WERI-Rb-1 (cell line): ENCODE data around the gene INPP4B.

Experiments
- DNase-seq: peaks from one replicate; pipeline ENCODE4 v3.0.0-alpha.2; 2020
- H3K27ac ChIP-seq: fragments of 250-450 bp; sonication (Bioruptor Pico); 2 replicates; pipeline ENCODE4 v1.5.1; 2020; ENCODE audit warnings: mild to moderate bottlenecking, moderate library complexity
- H3K27me3 ChIP-seq: fragments of 250-450 bp; sonication (Bioruptor Pico); 2 replicates; pipeline ENCODE4 v1.5.1; 2021; ENCODE audit warnings: mild to moderate bottlenecking, low read depth, moderate library complexity; ENCODE audit not compliant: insufficient read depth, severe bottlenecking
- H3K36me3 ChIP-seq: fragments of 250-450 bp; sonication (Bioruptor Pico); 2 replicates; pipeline ENCODE4 v1.5.1; 2020; ENCODE audit warnings: mild to moderate bottlenecking, moderate library complexity
- H3K4me3 ChIP-seq: 2 replicates; pipeline ENCODE4 v1.5.1; 2011; ENCODE audit warnings: low read depth, mild to moderate bottlenecking, control low read depth, low read length
- H3K9me3 ChIP-seq: fragments of 250-450 bp; sonication (Bioruptor Pico); 2 replicates; pipeline ENCODE4 v1.5.1; 2021; ENCODE audit warnings: mild to moderate bottlenecking, moderate library complexity; ENCODE audit not compliant: severe bottlenecking
- TF ChIP-seq, protein P1 (sequence below): IDR thresholded peaks from 2 replicates; pipeline ENCODE4 v1.5.1; 2011; ENCODE audit warnings: low read depth, mild to moderate bottlenecking, control low read depth, inconsistent platforms, low read length

INPP4B gene

GRCh38 chr4:141977433-141977832 lies 868.7 kb downstream of the INPP4B start:
- H3K4me3 ChIP-seq = no peak overlapping the region
- peaks cover 3% of the 10 kb centered on the region for H3K9me3 ChIP-seq
- DNase-seq = no peak
- H3K36me3 ChIP-seq = no peaks in the 10 kb centered on the region
- no peaks in the 10 kb centered on the region for H3K27me3 ChIP-seq
- H3K27ac ChIP-seq = no peak overlapping the region
- TF ChIP-seq, protein P1, sequence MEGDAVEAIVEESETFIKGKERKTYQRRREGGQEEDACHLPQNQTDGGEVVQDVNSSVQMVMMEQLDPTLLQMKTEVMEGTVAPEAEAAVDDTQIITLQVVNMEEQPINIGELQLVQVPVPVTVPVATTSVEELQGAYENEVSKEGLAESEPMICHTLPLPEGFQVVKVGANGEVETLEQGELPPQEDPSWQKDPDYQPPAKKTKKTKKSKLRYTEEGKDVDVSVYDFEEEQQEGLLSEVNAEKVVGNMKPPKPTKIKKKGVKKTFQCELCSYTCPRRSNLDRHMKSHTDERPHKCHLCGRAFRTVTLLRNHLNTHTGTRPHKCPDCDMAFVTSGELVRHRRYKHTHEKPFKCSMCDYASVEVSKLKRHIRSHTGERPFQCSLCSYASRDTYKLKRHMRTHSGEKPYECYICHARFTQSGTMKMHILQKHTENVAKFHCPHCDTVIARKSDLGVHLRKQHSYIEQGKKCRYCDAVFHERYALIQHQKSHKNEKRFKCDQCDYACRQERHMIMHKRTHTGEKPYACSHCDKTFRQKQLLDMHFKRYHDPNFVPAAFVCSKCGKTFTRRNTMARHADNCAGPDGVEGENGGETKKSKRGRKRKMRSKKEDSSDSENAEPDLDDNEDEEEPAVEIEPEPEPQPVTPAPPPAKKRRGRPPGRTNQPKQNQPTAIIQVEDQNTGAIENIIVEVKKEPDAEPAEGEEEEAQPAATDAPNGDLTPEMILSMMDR = no peak
